ENCODE results near the gene SPEM1.

SPEM1 gene

DNA sequence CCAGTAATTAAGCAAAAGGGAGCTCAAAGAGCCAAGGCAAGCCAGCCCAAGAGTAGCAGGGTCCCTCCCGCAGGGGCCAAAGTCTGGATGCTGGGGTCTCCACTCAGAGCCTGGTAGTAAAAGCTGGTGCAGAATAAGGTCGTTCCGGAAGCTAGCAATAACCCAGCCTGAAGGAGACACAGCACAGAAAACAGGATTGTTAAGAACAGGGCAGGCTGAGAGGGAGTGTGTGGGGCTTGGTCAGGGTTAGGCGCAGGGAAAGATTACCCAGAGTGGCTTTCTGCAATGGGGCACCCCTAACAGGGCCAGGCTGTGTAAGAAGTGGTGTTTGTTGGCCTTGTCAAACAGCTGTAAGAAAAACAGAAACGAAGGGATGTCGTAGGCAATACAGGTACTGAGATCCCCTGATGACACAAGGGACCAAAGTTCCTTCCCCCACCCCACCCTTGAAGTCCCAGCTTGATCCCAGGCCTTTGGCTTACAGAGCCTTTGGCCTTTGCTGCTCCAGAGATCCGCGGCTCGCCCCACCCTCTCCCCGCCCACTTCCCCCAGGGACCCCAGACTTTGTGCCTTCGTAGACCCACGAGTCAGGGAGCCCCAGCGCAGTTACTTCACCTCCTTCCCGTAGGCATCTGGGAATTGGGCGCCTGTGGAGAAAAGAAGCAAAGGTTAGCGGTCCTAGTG is 16.9 kb upstream of the SPEM1 start:
- no peak for DNase-seq

DNA sequence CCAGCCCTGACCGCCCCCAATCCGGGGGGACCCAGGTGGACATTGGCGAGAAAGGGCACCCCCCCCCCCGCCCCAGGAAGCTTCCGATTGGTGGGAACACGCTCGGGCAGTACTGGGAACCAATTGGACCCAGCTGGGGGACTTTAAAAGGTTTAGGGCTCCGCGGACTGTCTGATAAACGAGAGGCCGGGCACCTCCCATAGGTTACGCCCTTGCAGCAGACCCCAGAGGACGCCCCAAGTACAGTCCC is 16.5 kb upstream of the SPEM1 start:
- DNase-seq, result no peak

DNA sequence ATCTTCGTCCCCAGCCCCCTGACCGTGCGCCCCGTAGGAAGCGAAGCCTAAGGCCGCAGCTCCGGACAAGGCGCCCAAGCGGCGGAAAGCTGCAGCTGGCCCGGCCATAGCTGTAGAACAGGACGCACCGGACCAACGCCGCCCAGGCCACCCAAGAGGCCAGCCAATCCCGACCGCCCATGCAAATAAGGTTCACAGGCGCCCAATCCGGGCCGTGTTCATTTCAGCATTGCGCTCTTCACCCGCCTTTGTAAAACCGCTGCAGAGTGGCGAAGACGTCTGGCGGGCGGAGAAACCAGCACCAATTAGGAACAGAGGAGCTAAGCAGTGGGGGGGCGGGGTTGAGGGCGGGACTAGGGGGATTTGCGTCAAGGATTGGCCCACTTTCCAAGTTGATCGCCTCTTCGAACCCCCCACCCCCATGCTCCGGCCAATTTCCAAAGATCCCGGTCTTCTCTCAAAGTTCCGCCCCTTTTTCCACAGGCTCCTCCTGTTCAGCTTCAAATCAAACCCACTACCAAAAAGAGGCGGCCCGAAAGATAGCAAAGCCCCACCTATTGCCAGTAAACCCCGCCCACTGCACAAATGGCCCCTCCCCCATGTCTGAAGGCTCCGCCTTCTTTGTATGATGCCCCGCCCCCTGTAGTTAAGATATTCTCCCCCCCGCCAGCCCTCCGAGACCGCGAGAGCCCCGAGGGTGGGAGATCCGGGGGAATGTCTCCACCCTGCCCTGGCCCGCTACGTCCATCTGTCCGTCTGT is 16.0 kb upstream of the SPEM1 start, which contains the start of gene TMEM256:
Gene TMEM256, minus strand, starts transcription at position 121 of the 760 bp plus-strand sequence. Its CDS starts 13 bp downstream, at position 108.
- DNase-seq, result peak; percentile 79

DNA sequence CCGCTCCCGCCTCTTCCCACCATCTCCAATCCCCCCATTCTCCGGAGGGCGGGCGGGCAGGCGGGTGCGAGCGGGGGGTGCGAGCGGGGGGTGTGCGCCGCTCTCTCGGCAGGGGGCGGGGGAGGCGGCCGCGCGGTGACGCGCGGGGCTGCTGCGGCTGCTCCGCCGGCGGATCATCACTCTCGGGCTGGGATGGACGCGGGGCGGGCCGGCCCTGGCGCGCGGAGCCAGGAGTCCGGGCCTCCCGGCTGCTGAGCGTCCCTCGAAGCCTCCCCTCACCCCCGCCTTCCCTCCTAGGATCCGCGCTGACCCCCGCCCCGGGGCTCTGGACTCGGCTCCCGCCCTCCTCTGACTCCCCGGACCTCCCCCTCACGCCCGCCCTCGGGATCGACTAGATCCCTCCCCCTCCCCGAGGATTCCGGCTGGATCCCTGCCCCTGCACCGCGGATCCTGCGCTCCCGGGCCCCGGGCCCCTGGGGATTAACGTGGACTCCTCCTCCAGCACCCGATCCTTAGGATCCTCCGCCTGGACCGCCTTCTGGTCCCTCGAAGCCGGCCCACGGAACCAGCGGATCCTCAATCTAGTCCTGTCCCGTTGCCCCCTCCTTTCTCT is 15.3 kb upstream of the SPEM1 start:
- peak; percentile 70 for DNase-seq

DNA sequence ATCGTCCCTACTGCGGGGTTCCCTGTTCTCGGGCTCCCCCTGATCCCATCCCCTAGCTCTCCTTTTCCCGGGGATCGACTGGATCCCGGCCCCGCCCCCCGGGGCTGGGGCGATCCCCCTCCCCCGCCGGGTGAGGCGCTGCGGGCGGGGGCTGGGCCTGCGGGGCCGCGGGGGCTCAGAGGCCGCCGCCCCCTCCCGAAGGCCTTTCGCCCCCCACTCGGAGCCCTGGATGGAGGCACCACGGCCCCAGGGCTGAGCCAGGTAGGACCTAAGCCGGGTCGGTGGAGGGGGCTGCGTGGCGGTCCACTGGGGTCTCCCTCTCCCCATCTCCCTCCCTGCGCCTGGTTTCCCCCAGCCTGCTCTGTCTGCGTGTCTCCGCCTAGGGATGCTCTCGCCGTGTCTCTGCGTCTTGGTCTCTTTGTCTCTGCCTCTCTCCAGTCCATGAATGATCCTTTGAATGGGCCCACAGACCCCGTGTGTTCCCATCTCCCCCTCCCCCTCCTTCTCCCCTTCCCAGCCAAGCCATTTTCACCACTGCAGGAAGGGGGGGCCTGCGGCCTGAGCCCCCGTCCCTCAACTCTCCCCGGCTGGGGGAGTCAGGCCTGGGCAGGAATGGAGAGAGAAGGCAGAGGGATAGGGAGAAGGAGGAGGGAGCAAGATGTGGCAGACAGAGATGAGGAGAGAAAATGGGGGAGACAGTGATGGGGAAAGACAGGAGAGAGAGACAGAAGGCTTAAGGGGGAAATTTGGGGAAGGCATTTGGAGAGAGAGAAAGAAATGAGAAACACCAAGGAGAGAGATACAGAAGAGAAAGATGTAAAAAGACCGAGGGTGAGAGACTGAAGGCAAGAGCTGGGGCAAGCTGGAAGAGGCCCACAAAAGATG is 14.5 kb upstream of the SPEM1 start:
- no peak for DNase-seq

DNA sequence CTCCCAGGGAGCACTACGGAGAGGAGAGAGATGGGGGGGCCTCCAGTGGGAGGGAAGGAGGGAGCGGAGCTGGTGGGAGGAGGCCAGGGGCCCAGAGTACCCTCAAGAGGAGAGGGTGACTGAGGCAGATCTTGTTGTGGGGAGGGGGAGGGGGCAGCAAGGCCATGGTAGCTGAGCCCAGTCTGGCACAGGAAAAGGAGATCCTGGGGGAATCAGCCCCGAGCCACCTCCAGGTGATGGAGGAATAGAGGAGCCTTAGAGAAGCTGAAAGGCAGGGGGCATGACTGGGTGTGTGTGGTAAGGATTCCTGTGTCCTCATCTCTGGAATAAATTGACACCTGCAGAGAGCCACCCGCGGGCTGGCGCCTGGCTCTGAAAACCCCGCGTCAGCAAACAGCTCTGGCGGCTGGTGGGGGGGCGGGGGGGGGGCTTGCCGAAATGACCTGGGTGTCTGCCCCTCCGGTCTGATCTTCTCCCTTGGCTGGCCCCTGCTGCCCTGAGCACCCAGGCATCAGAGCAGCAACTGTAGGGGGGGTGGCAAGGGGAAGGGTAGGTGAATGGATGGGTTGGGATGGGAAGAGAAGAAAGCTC is 13.8 kb upstream of the SPEM1 start:
- DNase-seq, result no peak

DNA sequence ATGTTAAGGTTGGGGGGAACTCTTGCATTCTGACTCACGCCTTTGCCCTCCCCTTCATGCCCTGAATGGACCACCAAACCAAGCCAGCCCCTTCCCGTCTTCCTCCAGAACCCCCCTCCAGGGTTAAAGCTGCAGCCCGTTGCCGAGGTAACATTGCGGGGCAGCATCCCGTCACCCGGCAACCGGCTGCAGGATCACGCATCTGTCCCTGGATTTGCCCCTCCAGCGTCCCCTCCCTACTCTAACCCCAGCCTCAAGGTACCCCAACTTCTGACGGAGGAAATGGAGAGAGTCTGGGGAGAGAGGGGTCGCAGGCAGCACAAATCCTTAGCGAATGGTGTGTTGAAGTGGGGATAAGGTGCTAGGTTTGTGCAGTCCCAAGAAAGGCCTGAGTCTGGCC is 13.0 kb upstream of the SPEM1 start:
- DNase-seq, result no peak

DNA sequence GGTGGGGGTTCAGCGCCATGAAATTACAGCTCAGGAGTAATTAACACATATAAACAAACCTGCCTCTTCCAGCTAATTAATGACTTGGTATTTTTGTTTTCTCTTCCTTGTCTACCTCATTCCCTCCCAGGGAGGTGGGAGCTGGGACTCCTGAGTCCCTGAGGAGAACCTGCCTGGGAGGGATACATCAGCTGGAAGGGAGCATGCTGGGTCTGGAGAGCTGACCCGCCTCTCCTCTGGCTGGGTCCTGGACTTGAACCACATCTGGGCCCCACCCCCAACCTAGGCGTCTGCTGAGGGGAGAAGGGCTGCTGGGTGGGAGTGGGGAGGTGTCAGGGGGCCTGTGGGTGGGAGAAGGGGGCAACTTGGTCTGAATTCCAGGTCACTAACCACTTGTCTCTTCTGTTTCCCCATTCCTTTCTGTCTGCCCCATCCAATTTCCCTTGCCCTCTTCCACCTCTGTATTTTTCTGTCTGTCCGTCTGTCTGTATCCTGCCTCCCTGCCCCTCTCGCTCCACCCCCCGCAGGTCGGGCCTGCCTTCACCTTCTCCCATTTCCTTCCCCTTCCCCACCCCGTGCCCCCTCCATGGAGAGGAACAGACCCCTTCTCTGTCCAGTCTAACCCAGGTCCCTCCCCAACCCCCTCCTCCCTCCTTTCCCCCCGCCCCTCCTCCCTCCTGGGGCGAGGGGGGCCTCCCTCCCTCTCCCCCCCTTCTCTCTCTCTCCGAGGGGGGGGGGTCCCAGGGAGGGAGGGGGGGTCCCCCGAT is 12.5 kb upstream of the SPEM1 start, which contains the start of gene NLGN2:
Gene NLGN2, plus strand, starts transcription at position 361 of the 767 bp plus-strand sequence. CDS start 411 bp downstream, outside the sequence.
- DNase-seq, result no peak

DNA sequence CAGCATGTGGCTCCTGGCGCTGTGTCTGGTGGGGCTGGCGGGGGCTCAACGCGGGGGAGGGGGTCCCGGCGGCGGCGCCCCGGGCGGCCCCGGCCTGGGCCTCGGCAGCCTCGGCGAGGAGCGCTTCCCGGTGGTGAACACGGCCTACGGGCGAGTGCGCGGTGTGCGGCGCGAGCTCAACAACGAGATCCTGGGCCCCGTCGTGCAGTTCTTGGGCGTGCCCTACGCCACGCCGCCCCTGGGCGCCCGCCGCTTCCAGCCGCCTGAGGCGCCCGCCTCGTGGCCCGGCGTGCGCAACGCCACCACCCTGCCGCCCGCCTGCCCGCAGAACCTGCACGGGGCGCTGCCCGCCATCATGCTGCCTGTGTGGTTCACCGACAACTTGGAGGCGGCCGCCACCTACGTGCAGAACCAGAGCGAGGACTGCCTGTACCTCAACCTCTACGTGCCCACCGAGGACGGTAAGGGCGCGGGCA is 11.8 kb upstream of the SPEM1 start:
- DNase-seq, result peak; percentile 26

DNA sequence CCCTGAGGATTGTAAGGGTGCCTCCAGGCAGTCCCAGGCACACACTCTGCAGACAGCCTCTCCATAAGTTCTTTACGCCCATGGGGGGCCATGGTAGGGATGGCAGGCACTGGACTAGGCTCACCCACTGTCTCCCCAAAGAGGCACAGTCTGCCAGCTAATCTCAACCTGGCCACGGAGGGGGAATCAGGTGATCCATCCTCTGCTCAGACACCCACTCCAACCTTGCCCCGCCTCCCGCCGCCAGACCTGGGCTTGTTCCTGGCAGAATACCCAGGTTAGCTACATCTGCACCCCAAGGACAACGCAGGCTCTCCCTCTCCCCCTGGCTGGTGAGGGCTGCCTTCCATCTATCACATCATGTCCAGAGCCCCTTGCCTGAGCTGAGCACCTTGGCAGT is 11.3 kb upstream of the SPEM1 start:
- DNase-seq, result no peak

DNA sequence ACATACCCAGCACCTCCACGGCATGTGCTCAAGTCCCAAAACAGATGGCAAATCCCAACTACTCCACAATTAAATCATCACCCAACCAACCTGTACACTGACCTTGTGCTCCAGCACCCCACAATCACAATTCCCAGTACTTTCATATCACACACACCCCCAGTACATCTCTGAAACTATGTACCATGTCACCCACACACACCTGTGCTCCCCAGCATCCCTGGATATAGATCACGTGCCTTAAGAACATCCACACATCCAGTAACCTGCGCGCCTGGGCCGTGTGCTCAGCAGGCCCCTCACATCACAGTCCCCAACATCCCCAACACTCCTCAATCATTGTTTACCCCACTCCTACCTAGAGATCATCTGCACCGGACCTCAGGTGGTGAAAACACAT is 10.4 kb upstream of the SPEM1 start:
- DNase-seq, result no peak

DNA sequence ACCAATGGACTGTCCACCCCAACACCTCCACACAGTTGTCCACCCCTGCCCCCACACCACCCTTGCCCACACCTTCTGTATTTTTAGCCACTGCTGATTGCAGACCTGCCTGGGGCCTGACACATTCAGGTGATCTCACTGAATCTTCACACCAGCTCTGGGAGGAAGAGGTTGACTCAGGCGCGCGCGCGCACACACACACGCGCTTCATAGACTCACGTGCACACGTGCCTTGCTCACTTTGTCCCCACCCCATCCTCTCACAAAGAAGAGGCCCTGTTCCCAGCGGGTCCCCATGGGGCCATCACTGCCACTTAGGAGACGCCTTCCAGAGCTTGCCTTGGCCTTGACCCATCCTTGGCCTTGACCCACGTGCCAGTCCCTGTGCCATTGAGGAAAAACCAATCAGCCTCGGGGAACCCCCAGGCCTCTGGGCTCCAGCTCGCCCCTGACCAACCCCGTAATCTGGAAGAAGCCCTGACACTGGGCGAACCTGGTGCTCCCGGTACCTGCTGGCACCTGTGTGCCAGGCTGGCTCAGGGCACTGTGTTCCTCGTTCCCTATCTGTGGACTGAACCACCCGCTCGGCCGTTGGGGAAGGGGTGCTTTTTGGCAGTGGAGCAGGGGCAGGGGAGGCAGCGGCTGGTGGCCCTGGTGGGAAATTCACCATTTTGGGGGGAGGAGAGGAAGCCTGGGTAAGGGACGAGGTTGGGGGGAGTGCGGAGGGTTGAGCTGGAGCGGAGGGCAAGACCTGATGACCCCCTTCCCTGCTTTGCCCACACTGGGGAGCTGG is 9.3 kb upstream of the SPEM1 start:
- DNase-seq, result no peak

DNA sequence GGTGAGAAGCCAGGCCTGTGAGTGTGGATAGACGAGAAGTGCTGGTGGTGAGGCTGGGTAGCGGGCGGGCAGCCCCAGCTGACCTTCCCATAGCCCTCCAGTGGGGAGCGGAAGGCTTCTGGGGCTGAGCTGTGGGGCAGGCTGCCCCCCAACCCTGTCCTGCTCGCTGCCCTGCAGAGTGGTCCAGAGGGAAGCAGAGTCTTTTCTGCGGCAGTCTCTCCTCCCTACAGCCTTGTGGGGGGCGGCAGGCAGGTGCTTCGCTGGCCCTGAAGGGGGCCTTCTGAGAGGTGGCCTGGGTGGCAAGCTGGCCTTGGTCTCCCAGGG is 8.7 kb upstream of the SPEM1 start:
- DNase-seq, result no peak

DNA sequence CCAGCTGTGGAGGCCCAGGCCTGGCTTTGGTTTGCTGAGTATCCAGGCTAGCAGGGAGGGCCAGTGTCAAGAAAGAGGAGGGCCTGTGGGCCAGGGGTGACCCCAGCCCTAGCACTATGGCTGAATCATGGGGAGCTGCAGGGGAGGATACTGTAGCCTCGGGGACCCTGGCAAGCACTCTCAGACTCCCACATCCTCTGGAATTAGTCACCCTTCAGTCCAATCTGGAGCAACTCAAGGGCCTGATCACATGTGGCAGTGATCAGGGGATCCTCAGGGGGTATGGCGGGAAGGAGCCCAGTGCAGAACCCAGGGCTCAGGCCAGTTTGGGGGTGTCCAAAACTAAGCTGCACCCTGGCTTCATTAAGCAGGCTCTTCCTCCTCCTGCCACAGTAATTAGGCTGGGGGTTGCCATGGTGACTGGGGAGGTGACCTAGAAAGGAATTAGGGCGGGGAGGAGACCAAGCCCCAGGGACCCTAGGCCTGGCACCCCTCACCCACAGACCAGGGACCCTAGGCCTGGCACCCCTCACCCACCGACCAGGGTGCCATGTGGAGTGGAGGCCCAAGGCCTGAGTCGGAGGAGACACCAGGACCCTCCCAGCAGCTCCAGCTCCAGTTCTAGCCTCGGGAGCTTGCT is 6.7 kb upstream of the SPEM1 start:
- DNase-seq, result no peak

DNA sequence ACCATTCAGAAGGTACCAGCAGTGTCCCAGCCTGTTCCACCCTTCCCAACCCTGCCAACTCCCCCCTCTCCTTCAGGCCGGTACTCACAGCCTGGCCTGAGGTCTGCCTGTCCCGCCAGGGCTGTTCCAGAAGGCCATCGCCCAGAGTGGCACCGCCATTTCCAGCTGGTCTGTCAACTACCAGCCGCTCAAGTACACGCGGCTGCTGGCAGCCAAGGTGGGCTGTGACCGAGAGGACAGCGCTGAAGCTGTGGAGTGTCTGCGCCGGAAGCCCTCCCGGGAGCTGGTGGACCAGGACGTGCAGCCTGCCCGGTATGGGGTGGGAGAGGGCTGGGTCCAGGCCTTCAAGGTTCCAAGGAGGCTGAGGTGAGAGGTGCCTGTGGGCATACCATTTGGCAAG is 5.3 kb upstream of the SPEM1 start:
- no peak for DNase-seq

DNA sequence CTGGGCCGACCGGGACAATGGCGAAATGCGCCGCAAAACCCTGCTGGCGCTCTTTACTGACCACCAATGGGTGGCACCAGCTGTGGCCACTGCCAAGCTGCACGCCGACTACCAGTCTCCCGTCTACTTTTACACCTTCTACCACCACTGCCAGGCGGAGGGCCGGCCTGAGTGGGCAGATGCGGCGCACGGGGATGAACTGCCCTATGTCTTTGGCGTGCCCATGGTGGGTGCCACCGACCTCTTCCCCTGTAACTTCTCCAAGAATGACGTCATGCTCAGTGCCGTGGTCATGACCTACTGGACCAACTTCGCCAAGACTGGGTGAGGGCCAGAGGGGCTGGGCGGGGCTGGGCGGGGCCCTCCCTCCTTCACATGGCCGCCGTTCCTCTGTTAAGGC is 4.3 kb upstream of the SPEM1 start:
- DNase-seq, result no peak

DNA sequence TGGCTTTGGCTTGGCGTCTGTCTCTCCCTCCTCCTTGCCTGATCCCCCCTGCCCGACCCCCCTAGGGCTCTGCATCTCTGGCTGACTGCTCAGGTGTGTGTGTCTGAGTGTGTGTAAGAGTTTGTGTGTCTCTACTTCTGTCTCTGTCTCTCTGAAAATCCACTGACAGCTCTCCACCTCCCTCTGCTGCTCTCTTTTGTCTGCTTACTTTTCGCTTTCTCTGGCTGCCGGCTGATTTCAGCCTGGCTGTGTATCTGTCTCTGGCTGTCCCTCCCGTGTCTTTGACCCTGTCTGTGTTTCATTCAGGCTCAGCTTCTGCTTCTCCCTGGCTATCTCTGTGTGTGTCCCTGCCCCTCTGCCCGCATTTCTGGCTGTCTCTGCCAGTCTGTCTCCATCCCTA is 3.8 kb upstream of the SPEM1 start:
- DNase-seq, result no peak

DNA sequence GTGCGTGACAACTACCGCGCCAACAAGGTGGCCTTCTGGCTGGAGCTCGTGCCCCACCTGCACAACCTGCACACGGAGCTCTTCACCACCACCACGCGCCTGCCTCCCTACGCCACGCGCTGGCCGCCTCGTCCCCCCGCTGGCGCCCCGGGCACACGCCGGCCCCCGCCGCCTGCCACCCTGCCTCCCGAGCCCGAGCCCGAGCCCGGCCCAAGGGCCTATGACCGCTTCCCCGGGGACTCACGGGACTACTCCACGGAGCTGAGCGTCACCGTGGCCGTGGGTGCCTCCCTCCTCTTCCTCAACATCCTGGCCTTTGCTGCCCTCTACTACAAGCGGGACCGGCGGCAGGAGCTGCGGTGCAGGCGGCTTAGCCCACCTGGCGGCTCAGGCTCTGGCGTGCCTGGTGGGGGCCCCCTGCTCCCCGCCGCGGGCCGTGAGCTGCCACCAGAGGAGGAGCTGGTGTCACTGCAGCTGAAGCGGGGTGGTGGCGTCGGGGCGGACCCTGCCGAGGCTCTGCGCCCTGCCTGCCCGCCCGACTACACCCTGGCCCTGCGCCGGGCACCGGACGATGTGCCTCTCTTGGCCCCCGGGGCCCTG is 3.0 kb upstream of the SPEM1 start:
- no peak for DNase-seq

DNA sequence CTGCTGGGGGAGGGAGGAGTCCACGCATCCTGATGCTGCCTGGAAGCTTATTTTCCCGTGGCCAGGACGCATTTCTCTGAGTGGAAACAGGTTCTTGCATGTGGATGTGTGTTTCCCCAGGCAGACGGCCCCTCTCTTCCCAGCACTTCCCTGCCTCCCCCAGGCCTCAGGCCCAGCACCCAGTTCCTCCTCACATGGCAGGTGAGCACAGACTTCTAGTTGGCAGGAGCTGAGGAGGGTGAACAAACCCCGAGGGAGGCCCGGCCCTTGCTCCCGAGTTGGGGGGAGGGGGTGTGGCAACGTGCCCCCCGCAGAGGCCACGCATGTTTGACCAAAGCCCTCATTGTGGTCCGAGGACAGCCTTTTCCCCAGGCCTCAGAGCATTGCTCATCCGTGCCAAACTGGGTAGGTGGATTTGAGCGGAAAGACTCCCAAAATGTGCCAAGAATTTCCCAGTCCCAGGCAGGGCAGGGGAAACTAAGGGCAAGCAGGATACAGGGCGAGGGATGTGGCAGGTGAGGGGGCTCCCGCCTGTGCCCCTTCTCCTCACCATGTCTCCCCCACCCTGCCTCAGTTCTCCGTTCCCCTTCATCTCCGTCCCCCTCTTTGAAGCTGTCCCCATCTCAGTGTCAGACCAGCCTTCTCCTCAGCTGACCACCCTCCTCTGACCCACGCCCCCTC is 1.5 kb upstream of the SPEM1 start:
- no peak for DNase-seq

DNA sequence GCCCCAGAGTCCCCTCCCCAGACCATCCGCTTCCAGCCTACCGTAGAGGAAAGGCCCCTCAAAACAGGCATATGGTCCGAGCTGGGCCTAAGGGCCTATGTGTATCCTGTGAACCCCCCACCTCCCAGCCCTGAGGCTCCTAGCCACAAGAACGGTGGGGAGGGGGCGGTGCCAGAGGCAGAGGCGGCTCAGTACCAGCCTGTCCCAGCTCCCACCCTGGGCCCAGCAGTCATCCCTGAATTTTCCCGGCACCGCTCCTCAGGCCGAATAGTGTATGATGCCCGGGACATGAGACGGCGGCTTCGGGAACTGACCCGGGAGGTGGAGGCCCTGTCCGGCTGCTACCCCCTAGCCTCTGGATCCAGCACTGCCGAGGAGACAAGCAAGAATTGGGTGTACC is 1.1 kb downstream of the SPEM1 start:
- no peak for DNase-seq
